NT2/D1 (cell line): ENCODE measurements around the gene TYRO3.

Experiments
- YY1 ChIP-seq: IDR thresholded peaks from 2 replicates; pipeline ENCODE4 v1.6.1; 2011; ENCODE audit not compliant: insufficient read length, insufficient read depth
- ZNF274 ChIP-seq: IDR thresholded peaks from 2 replicates; pipeline ENCODE4 v1.6.1; 2011; ENCODE audit warnings: mild to moderate bottlenecking, low read depth, low read length

DNA sequence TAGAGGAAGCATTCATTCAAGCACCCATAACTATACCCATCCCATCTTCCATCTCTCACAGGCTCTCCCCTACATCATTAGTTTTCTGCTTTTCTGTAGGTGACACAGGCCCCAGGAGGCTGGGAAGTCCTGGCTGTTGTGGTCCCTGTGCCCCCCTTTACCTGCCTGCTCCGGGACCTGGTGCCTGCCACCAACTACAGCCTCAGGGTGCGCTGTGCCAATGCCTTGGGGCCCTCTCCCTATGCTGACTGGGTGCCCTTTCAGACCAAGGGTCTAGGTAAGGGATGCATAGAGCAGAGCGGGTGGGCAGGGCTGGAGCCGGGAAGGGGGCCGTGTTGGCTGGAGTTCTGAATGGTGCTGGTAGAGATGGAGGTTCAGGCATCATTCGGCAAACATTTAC, 8.2 kb downstream of the TYRO3 start:
- TF ChIP-seq YY1 (no peak), ZNF274 (no peak)
